ENCODE measurements around the gene CLSTN3. TPM values are rescaled to one million over a fixed set of nuclear protein-coding genes. Genes with fewer than 3 reads are reported as not detected.
A peak's percentile ranks its signal among the peaks of the same experiment; 100 is the strongest.

CLSTN3 gene
- total and polyA plus RNA-seq, 9 of the 15 experiments (the other 6 are each of a cell fraction or from before 2014, with no cell fraction given), result 0.08 to 23.2 (median 11.0) TPM

- TF ChIP-seq ETV6 (IDR thresholded peaks at IDR 0.05; ENCODE audit: borderline replicate concordance in 1 of 2, low read depth in 2 of 2, low read length in 1 of 2) (no peak), ETV6 (CRISPR knock-in tag; IDR thresholded peaks at IDR 0.05; ENCODE audit: borderline replicate concordance) (no peak), BRF2 (IDR thresholded peaks at IDR 0.05; ENCODE audit: borderline replicate concordance, insufficient read depth, insufficient read length) (no peak), TEAD2 (tag; IDR thresholded peaks at IDR 0.05) (no peak), E2F4 (CRISPR knock-in tag; IDR thresholded peaks at IDR 0.05; ENCODE audit: low read depth) (no peak), MTF1 (CRISPR knock-in tag; IDR thresholded peaks at IDR 0.05; ENCODE audit: borderline replicate concordance) (no peak), ZNF449 (CRISPR knock-in tag; IDR thresholded peaks at IDR 0.05) (no peak), ZNF165 (CRISPR knock-in tag; IDR thresholded peaks at IDR 0.05; ENCODE audit: borderline replicate concordance) (no peak), HIVEP1 (CRISPR knock-in tag; IDR thresholded peaks at IDR 0.05) (no peak), TCF3 (CRISPR knock-in tag; IDR thresholded peaks at IDR 0.05) (no peak), ZNF384 (IDR thresholded peaks at IDR 0.05; ENCODE audit: low read depth, low read length) (no peak), BCOR (IDR thresholded peaks at IDR 0.05) (no peak), CREB1 (IDR thresholded peaks at IDR 0.05) (peak; percentile 63), CREB1 (CRISPR knock-in tag; IDR thresholded peaks at IDR 0.05) (peak; percentile 78), ZNF197 (CRISPR knock-in tag; IDR thresholded peaks at IDR 0.05; ENCODE audit: low read depth) (no peak), CBX8 (IDR thresholded peaks at IDR 0.05; ENCODE audit: borderline replicate concordance, extremely low read depth, low read depth, low read length, poor library complexity, severe bottlenecking) (no peak), RFX7 (CRISPR knock-in tag; IDR thresholded peaks at IDR 0.05) (no peak), JUN (IDR thresholded peaks at IDR 0.05; ENCODE audit: borderline replicate concordance, low read depth, low read length) (peak; percentile 34; the same call in 1 of the 2 replicates), JUN (CRISPR knock-in tag; IDR thresholded peaks at IDR 0.05; ENCODE audit: borderline replicate concordance) (no peak), C11orf30 (IDR thresholded peaks at IDR 0.05; ENCODE audit: low read depth) (no peak), TSHZ1 (CRISPR knock-in tag; IDR thresholded peaks at IDR 0.05) (no peak)
These were observed at the start of gene CLSTN3 (continued) for GRCh38 chr12:7129872-7130691.

Data from K562 (cell line).